SK-N-MC (cell line): ENCODE data around the gene LMTK2.

ENCODE experiments used
- EZH2 ChIP-seq: fragments of 200-600 bp; sonication (generic); IDR thresholded peaks from one replicate; pipeline ENCODE4 v1.6.1; 2017; ENCODE audit warnings: antibody characterized with exemption
- POLR2AphosphoS5 ChIP-seq: IDR thresholded peaks from 2 replicates; pipeline ENCODE4 v1.6.1; 2012; ENCODE audit warnings: mild to moderate bottlenecking, low read depth, low read length, borderline replicate concordance

DNA sequence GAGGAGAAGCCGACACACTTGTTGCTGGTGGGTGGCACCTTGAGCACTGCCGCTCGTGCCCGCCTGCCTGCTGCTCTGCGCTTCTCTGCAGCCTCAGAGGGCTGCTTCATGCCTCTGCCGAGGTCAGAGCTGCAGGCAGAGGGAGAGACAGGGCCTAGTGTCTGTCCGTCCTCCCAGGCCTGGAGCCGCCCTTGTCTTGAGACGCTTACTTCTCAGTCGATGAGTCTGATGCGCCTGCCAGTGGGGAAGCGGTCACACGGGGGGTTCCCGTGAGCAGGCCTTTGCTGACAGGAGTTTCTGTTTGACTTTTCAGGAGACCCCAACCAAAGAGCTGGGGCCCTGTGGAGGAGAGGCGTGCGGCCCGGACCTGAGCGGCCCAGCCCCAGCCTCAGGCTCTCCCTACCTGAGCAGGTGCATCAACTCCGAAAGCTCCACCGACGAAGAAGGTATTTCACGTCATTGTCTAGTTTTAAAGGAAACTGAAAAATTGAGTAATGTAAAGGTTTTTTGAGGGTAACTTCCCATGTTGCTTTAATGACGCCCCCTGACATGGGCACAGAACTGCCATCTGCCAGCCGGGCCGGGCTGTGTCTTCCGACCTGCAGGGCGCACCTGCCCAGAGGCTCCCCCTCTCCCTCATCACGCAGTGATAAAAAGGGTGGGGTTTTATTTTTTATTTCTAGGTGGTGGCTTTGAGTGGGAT lies 96.8 kb downstream of the LMTK2 start:
- TF ChIP-seq POLR2AphosphoS5 (no peak), EZH2 (no peak)
